Inflammatory macrophage treated with lipopolysaccharide for 4 hours (primary cell): ENCODE measurements around the gene MT3.
"Not testable (repeated sequence)": the region's sequence is repeated elsewhere in the genome, so short reads cannot be mapped to it uniquely, and the experiment has no call there.

ENCODE experiments used
- DNase-seq: peaks from one replicate; pipeline ENCODE4 v3.0.0-alpha.2; 2020

MT3 gene

DNA sequence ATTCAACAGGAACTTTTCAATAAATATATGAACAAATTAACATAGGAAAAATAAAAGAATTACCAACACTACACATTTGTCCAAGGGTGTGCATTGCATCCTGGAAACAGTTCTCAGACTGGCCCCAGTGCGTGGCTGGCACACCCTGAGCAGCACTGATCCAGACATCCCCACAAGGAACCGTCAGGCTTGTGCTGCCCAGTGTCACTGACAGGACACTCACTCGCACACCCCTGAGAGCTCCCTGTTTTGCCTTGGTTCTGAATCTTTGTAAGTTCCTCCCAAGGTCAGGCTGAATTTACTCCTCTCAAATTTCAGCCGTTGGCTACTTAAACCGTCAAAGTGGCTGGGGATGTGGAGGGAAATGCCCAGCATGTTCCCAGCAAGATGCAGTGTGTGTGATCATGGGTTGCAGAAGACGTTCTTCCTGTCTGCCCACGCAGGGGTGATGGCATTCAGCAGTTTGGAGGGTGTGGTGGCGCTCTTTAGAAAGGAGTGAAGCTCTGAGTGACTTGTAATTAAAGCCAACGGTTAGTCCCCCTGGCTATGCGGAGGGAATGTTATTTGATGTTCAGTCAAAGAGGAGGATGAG is 20.8 kb downstream of the MT3 start:
- DNase-seq, result peak; percentile 100

DNA sequence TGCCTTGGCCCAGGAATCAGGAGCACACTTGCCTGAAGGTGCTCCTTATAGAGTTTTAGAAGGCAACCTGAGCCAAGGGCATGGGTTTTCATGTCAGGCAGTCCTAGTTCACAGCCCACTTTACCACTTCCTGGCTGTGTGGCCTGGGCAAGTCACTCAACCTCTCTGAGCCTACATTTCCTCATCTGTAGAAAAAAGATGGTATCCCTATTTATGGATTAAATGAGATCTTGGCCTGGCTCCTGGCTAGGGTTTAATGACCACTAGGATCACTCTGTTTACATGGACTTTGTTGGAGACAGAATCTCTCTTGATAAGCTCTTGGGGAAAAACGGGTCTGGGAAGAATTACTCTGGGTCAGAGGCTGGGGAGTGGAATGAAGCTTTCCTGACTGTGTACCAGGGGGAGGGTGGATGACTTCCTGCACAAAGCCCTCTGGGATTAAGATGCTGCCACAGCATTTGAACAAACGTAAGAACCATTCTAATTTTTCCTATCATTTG is 21.3 kb downstream of the MT3 start:
- DNase-seq, result no peak

DNA sequence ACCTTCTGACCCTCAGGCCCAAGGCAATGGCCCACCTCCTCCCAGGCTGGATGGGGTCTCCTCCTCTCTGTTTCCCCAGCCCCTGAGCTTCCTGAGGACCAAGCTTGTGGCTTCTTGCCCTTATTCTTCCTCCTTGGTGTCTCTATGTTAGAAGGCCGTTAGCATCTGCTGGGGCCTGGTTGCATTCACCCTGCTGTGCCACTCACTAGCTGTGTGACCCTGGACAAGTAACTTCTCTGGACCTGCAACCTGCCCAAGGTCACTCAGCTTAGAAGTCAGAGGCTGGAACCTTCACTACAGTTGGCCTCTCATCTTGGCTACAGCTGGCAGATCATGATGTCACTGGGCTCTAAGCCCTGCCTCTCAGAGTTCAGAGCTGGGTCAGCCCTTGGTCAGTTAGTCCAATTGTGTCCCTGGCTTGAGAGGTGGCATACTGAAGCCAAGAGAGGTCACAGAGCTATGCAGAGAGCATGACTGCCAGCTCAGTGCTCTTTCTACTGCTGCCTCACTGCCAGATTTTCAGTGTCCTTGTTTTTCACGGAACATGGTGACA is 22.0 kb downstream of the MT3 start:
- DNase-seq, result peak; percentile 71

DNA sequence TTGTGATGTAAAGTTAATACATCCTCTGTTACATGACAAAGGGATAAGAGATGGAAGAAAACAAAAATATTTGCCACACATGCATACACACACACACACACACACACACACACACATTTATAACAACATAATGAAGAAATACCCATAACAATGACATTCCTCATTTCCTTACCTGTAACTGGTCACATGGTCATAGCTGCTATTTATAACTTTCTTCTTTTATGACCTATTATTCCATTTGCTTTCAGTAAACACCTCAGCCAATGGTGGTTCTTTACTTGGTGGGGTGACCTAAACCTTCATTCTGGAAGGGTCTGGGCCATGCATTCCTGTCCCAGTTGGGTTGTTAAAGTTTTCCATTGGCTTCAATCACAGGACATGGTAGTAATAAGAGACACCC is 24.4 kb downstream of the MT3 start:
- DNase-seq, result no peak

DNA sequence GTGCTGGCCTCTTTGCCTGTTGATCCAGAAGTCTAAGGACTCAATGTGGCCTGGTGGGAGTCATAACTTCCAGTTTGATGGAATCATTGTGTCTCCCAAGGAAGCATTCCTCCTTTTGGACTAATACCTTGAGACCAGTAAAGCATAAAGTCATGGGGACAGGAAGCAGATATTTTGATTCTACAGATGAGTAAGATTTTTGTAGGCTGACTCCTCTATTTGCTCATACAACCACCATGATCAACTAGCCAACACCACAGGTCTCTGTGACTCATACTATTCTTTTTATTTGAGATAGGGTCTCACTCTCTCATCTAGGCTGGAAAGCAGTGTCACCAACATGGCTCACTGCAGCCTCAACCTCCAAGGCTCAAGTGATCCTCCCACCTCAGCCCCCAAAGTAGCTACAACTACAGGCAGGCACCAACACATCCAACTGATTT is 25.2 kb downstream of the MT3 start:
- DNase-seq, result no peak

DNA sequence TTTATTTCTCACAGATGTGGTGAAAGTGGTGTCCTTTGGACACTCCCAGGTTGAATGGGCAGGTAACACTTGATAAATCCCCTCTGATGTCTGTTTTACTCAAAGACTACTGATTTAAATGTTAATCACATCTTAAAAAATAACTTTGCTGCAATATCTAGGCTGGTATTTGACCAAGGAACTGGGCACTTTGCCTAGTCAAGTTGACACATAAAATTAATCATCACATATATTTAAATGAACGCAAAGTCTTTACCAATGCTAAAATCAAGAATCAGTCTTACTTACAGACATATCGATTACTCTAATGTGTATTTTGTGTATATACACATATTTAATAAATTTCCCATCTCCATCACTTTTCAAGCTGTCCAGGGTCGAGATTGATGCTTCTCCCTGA is 26.0 kb downstream of the MT3 start:
- no peak for DNase-seq

DNA sequence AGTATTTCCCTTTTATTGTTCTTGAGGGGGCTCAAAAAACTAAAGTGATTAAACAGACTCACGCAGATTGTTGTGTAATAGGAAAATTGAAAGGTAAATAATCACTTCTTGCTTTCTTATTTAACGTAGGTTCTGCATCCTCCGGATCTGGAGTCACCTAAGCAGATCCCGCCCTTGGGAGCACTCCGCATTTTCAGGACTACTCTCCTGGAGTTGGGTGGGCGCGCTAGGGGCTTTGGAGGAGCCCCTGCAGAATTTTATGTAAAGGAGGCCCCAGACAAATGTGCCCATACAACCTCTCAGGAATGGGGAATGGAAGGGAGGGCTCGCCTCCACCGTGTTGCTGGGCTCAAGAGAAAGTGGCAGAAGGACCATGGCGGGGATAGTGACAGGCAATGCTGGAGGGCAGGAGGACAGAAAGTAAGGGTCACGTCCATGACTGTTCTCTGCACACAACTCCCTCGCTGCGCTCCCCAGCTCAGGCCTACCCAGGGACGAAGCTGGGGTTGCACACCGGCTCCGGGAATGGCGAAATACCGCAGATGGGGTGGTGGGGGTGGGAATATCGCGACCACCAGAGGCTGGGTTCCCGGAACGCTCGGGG is 27.4 kb downstream of the MT3 start:
- DNase-seq, result no peak

DNA sequence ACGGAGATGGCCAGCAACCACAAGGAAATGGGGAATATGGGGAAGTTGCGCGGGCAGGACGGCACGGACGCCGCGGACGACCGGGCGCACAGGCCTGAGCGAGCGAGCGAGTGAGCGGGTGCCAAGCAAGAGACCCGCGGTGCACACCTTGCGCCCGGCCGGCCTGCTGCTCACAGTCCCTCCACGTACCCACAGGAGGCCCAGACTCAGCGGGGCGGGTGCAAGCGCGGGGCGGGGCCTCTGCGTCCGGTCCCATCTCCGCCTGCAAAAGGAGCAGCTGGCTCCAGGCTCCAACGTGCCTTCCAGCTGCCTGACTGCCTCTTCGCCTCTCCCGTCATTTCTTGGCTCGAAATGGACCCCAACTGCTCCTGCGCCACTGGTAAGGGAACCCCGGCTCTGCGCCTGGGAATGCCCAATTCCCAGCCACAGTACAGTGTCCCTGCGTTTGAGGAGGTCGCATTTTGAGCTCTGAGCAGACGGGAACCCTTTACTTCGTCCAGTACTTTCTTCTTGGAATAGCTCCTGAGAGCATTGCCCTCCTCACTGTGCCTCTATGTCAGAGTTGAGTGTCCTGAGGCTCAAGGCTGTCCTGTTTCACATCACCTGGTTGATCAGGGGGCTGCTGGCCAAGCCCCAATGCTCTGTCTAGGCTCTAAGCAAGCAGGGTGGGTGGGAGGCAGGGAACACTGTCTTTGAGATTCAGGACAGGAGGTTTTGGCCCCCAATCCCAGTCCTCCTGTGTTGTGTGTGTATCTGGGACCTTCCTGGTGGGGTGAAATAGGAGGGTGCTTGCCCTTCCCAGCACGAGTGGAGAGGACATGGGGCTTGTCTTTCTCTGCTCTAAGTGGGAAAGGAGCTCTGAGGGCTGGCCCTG is 28.1 kb downstream of the MT3 start:
- DNase-seq, result no peak

DNA sequence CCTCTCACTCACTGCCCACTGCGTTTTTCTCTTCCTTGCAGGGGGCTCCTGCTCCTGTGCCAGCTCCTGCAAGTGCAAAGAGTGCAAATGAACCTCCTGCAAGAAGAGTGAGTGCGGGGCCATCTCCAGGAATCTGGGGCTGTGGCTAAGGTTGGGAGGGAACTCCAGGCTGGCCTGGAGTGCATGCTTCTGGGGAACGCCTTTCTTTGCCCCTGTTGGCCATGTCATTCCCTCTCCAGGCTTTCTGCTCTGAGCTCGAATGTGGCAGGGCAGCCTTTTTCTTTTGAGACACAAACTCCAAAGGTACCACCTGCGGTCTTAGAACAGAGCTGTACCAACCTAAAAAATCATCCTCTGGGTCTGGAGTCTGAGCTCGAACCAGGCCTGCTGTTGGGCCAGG is 28.8 kb downstream of the MT3 start:
- DNase-seq, result no peak

DNA sequence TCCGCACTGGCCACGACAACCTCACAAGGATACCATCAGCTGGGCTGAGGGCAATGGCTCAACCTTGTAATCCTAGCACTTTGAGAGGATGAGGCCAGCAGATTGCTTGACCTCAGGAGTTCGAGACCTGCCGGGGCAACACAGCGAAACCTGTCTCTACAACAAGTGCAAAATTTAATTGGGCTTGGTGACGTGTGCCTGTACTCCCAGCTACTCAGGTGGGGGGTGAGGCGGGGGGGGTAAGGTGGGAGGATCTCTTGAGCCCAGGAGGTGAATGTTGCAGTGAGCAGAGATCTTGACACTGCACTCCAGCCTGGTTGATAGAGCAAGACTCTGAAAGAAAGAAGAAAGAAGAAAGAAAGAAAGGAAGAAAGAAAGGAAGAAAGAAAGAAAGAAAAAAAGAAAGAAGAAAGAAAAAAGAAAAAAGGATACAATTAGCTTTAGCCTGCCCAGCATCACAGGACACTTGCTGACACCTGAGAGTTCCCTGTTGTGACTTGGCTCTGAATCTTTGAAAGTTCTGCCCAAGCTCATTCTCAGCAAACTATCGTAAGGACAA is 31.1 kb downstream of the MT3 start:
- no peak for DNase-seq

DNA sequence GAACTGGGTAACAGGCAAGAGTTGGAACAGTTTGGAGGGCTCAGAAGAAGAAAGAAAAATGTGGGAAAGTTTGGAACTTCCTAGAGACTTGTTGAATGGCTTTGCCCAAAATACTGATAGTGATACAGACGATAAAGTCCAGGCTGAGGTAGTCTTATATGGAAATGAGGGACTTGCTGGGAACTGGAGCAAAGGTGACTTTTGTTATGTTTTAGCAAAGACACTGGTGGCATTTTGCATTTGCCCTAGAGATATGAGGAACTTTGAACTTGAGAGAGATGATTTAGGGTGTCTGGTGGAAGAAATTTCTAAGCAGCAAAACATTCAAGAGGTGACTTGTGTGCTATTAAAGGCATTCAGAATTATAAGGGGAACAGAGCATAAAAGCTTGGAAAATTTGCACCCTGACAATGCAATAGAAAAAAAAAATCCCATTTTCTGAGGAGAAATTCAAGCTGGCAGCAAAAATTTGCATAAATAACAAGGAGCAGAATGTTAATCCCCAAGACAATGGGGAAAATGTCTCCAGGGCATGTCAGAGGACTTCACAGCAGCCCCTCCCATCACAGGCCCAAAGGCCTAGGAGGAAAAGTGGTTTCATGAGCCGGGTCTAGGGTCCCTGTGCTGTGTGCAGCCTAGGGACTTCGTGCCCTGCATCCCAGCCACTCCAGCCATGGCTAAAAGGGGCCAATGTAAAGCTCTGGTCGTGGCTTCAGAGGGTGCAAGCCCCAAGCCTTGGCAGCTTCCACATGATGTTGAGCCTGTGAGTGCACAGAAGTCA is 32.5 kb downstream of the MT3 start:
- not testable (repeated sequence) for DNase-seq

DNA sequence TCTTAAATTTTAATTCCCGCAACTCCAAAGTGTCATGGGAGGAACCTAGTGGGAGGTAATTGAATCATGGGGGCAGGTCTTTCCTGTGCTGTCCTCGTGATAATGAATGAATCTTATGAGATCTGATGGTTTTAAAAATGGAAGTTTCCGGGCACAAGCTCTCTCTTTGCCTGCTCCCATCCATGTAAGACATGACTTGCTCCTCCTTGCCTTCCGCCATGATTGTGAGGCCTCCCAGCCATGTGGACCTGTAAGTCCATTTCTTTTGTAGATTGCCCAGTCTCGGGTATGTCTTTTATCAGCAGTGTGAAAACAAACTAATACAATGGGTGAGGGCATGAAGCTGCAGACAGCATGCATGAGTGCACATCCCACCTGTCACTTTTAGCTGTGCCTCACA is 33.9 kb downstream of the MT3 start:
- DNase-seq, result not testable (repeated sequence)

DNA sequence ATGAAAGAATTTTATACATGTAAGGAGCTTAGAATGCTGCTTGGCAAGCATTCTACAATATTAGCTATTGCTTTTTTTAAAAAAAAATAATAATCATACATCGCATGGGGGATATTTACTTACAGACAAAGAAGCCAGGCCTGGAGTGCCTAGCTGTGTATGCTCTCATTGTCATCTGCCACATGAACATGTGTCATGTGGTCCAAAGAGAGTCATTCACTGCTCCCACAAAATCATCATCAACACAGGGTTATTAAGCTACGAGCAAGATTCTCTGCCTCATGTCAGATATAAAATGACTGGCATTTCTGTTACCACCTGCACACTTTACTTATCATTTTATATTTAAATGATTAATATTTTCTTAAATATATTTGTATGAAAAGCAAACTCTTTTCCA is 34.3 kb downstream of the MT3 start:
- DNase-seq, result peak; percentile 47

DNA sequence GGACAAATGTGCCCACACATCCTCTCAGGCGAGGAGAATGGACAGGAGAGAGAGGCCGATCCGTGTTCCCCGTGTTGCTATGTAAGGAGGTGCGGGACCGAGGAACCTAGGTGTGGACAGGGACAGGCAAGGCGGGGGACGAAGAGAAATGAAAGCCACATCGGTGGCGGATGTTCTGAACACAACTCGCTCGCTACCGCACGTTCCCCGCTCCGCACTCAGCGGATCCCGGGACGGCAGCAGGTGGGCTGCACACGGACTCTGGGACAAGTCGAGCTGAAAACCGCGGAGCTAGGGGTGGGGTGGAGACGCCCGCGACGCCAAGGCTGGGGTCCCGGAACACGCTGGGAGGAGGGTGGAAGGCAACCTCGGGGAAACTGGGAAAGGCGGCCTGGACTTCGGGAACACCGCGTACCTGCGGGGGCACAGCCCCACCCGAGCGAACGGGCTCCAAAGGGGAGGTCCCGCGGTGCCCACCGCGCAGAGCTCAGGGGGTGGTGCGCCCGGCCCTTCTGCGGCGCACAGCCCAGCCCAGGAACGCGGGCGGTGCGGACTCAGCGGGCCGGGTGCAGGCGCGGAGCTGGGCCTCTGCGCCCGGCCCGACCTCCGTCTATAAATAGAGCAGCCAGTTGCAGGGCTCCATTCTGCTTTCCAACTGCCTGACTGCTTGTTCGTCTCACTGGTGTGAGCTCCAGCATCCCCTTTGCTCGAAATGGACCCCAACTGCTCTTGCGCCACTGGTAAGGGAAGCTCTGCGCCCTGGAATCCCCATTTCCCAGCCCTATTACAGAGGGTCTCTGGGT is 36.0 kb downstream of the MT3 start, which contains the start of gene MT1E:
Gene MT1E, plus strand, starts transcription at position 642 of the 803 bp plus-strand sequence. Its CDS starts 71 bp downstream, at position 713.
- peak; percentile 89 for DNase-seq

DNA sequence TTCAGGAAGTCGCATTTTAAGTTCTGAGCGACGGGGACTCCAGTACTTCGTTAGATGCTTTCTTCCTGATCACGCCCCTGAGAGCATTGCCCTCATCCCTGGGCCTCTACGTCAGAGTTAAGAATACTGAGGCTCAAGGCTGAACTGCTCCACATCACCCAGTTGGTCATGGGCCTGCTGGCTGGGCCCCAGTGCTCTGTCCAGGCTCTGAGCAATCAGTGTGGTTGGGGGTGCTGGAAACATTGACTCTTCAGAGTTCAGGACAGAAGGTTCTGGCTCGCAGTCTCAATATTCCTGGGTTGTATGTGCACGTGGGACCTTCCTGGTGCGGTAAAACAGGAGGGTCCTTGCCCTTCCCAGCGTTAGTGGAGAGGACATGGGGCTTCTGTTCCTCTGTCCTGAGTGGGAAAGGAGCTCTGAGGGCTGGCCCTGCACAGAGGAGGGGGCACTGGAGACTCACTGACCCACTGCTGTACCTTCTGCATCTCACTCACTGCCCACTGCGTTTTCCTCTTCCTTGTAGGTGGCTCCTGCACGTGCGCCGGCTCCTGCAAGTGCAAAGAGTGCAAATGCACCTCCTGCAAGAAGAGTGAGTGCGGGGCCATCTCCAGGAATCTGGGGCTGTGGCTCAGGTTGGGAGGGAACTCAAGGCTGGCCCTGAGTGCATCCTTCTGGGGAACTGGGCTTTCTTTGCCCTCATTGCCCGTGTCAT is 36.8 kb downstream of the MT3 start:
- DNase-seq, result no peak

DNA sequence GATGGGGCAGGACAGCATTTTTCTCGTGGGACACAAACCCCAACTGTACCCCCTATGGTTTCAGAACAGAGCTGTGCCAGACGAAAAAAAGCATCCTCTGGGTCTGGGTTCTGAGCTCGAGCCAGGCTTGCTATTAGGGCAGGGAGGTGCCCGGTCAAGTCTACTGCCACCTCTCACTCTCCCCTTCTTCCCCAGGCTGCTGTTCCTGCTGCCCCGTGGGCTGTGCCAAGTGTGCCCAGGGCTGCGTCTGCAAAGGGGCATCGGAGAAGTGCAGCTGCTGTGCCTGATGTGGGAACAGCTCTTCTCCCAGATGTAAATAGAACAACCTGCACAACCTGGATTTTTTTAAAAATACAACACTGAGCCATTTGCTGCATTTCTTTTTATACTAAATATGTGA is 37.4 kb downstream of the MT3 start:
- DNase-seq, result no peak

DNA sequence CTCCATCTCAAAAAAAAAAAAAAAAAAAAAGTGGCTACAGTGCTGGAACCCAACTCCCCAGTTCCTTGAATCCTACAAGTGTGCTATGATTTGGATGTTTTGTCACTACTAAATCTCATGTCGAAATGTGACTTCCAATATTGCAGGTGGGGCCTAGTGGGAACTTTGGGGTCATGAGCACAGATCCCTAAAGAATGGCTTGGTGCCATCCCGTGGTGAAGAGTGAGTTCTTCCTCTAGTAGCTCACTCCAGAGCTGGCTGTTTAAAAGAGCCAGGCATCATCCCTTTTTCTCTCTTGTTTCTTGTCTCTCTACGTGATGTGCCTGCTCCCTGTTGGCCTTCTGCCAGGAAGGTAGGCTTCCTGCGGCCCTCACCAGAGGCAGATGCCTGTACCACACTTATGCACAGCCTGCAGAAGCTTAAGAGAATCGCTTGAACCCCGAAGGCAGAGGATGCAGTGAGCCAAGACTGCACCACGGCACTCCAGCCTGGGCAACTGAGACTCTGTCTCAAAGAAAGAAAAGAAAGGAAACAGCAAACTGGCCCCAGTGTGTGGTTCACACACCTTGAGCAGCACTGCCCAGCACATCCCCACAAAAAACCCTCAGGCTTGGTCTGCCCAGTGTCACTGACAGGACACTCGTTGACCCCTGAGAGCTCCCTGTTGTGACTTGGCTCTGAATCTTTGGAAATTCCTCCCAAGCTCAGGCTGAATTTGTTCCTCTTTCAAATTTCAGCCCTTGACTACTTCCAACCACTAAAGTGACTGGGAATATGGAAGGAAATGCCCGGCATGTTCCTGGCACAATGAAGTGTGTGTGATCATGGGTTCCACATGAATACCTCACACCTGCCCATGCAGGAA is 39.4 kb downstream of the MT3 start:
- DNase-seq, result no peak

DNA sequence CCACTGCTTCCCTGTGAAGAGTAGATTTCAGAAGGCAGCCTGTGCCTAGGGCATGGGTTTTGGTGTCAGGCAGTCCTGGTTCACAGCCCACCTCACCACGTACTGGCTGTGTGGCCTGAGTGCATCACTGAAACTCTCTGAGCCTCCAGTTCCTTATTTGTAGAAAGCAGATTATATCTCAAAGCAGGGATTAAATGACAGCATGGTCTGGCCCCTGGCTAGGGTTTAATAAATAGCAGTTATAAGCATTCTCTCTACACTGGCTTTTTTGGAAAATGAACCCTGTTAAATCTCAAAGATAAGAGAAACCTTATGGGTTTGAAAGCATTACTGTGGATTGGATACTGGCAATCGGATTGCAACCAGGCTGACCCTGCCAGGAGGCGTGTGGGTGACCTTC is 40.2 kb downstream of the MT3 start:
- DNase-seq, result no peak

DNA sequence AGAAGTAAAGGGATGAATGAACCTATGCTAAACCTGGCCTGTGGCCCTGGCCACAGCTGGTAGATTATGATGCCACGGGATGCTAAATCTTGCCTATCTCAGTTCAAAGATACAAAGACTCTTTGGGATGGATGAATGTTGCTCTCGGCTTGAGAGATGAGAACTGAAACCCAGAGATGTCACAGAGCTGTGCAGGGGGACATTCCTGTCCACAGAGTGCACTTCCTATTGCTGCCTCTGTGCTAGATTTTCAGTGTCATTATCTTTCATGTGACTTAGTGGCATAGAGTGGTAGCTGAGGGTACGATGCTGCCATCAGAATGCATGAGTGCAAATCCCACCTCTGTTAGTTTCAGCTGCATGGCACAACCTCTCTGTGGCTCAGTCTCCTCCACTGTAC is 40.8 kb downstream of the MT3 start:
- peak; percentile 71 for DNase-seq

DNA sequence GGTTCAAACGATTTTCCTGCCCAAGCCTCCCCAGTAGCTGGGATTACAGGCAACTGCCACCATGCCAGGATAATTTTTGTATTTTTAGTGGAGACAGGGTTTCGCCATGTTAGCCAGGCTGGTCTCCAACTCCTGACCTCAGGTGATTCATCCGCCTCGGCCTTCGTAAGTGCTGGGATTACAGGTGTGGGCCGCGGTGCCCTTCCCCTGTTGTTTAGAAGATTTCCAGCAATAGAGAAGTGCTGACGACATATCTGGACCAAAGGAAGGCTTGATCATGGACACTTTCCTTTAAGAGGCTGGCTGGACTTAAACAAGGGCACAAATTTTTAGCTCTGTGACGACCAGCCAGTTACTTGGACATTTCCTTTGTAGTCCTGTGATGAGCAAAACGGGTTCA is 41.9 kb downstream of the MT3 start:
- no peak for DNase-seq
